K562 (cell line): ENCODE data around the gene C2CD4C. TPM values are rescaled to one million over a fixed set of nuclear protein-coding genes. Genes with fewer than 3 reads are reported as not detected.

Experiments used
- ATAC-seq: fragments of 200-7000 bp; cut with Tn5 transposase; 3 replicates; pipeline ENCODE4 v1.9.1; 2020; ENCODE audit warnings: moderate library complexity
- BruUV-seq: library from RNA; stranded (reverse); fragments of 400-500 nt; replicated peaks from 2 replicates; lab custom pipeline; 2021; lab: Mats Ljungman, UMichigan
- CTCF ChIA-PET: fragments of 300-600 bp; formaldehyde crosslinking; extraction: SDS; loops from one replicate; lab custom pipeline; 2021; ENCODE audit warnings: low intra/inter-chr PET ratio; lab: Yijun Ruan, JAX
- POLR2A ChIA-PET: fragments of 300-600, 350-650 bp; sonication (Branson Sonifier 250); formaldehyde crosslinking; extraction: SDS; loops from one replicate; lab custom pipeline; 2021; ENCODE audit warnings: antibody characterized with exemption, inconsistent platforms; lab: Yijun Ruan, JAX
- DNase-seq, 4 experiments: peaks; one replicate each; pipeline versions ENCODE4 v3.0.0 to v3.0.0-alpha.2; 2011 to 2018; ENCODE audit warnings: low spot score in 3 of 4, mixed read lengths in 3 of 4; ENCODE audit errors: extremely low read depth in 1 of 4
- FAIRE-seq: peaks from 2 replicates; lab custom pipeline; 2011; peaks lifted over from hg19 to GRCh38; lab: Jason Lieb, UNC
- H2AFZ ChIP-seq: 2 replicates; pipeline ENCODE4 v1.6.0; 2011; ENCODE audit warnings: low read depth, low read length, control low read depth, inconsistent platforms
- H3K27ac ChIP-seq: fragments of 200-600 bp; 3 replicates; pipeline ENCODE4 v1.8.0; 2011; ENCODE audit warnings: low read depth, mild to moderate bottlenecking, control low read depth, inconsistent platforms, low read length, moderate library complexity, mixed read lengths; ENCODE audit errors: extremely low read depth
- H3K27me3 ChIP-seq, 2 experiments: fragments of 300-600 bp in 1 of 2; 2 replicates in 1 of 2; 3 replicates in 1 of 2; pipeline versions ENCODE4 v1.6.0 to v1.8.0; 2011; ENCODE audit warnings: inconsistent platforms in 2 of 2, low read length in 2 of 2, mild to moderate bottlenecking in 1 of 2, mixed read lengths in 1 of 2, moderate library complexity in 1 of 2; ENCODE audit not compliant: control insufficient read depth in 2 of 2, insufficient read depth in 2 of 2
- H3K36me3 ChIP-seq: fragments of 300-600 bp; 3 replicates; pipeline ENCODE4 v1.8.0; 2011; ENCODE audit warnings: mild to moderate bottlenecking, low read length, inconsistent platforms; ENCODE audit not compliant: control insufficient read depth, insufficient read depth
- H3K4me1 ChIP-seq, 2 experiments: fragments of 200-600 bp in 1 of 2; replicated peaks in 1 of 2; 2 replicates in 1 of 2; 3 replicates in 1 of 2; pipeline versions ENCODE4 v1.5.1 to v1.8.0; 2011; ENCODE audit warnings: inconsistent platforms in 2 of 2, low read length in 2 of 2, mild to moderate bottlenecking in 1 of 2, mixed read lengths in 1 of 2, moderate library complexity in 1 of 2; ENCODE audit not compliant: control insufficient read depth in 2 of 2, insufficient read depth in 2 of 2
- H3K4me2 ChIP-seq: 2 replicates; pipeline ENCODE4 v1.6.1; 2011; ENCODE audit warnings: low read length, control low read depth, inconsistent platforms, mixed read lengths; ENCODE audit not compliant: insufficient read depth
- H3K4me3 ChIP-seq: fragments of 200-600 bp; sonication (generic), shearing (Covaris generic); 2 replicates; pipeline ENCODE4 v1.5.1; 2016; ENCODE audit warnings: control low read depth, inconsistent platforms
- H3K79me2 ChIP-seq: fragments of 200-600 bp; 3 replicates; pipeline ENCODE4 v1.8.0; 2011; ENCODE audit warnings: low read length, inconsistent platforms; ENCODE audit not compliant: control insufficient read depth, insufficient read depth
- H3K9ac ChIP-seq, 2 experiments: 2 replicates each; pipeline versions ENCODE4 v1.6.0 to v1.6.1; 2011; ENCODE audit warnings: low read depth in 2 of 2, low read length in 2 of 2, control low read depth in 1 of 2, inconsistent platforms in 1 of 2, mild to moderate bottlenecking in 1 of 2, mixed read lengths in 1 of 2; ENCODE audit not compliant: insufficient read depth in 1 of 2
- H3K9me1 ChIP-seq: one replicate; pipeline ENCODE4 v1.6.0; 2011; ENCODE audit warnings: inconsistent platforms, mild to moderate bottlenecking, low read length, moderate library complexity; ENCODE audit not compliant: control insufficient read depth, insufficient read depth
- H3K9me3 ChIP-seq: replicated peaks from 2 replicates; pipeline ENCODE4 v1.5.1; 2011; ENCODE audit warnings: low read depth, low read length, inconsistent platforms; ENCODE audit not compliant: control insufficient read depth, insufficient read depth
- H4K20me1 ChIP-seq: replicated peaks from 2 replicates; pipeline ENCODE4 v1.6.1; 2011; ENCODE audit warnings: low read length, inconsistent platforms, mixed read lengths; ENCODE audit not compliant: control insufficient read depth, insufficient read depth
- CEBPG ChIP-seq, 3 experiments: fragments of 200-800 bp in 1 of 3; sonication (Bioruptor generic) in 1 of 3; sonication (generic) in 1 of 3; formaldehyde crosslinking in 1 of 3; IDR thresholded peaks in 2 of 3; conservative IDR thresholded peaks in 1 of 3; 2 replicates each; pipeline versions ENCODE4 v1.6.1 to v1.8.0; 2016 to 2022; ENCODE audit warnings: missing compliant biosample characterization in 2 of 3, missing genetic modification characterization in 2 of 3, mild to moderate bottlenecking in 1 of 3, missing genetic modification reagents in 1 of 3
- E2F3 ChIP-seq: fragments of 250-450 bp; sonication (Bioruptor Pico); IDR thresholded peaks from 2 replicates; pipeline ENCODE4 v1.4.0; 2020; ENCODE audit warnings: mild to moderate bottlenecking
- HDAC6 ChIP-seq: IDR thresholded peaks from 2 replicates; pipeline ENCODE4 v1.6.1; 2012; ENCODE audit warnings: low read depth, mild to moderate bottlenecking, control low read depth, inconsistent platforms, low read length, moderate library complexity
- HIVEP1 ChIP-seq: fragments of 250-450 bp; sonication (Bioruptor Pico); IDR thresholded peaks from 2 replicates; pipeline ENCODE4 v1.4.0; 2020; ENCODE audit warnings: mild to moderate bottlenecking
- HMG20B ChIP-seq: fragments of 250-450 bp; sonication (Bioruptor Pico); IDR thresholded peaks from 2 replicates; pipeline ENCODE4 v1.5.0; 2021; ENCODE audit warnings: mild to moderate bottlenecking
- KDM2B ChIP-seq: fragments of 250-450 bp; sonication (Bioruptor Pico); IDR thresholded peaks from 2 replicates; pipeline ENCODE4 v1.8.0; 2021; ENCODE audit warnings: mild to moderate bottlenecking, moderate library complexity
- MECOM ChIP-seq: fragments of 250-450 bp; sonication (Bioruptor Pico); IDR thresholded peaks from 2 replicates; pipeline ENCODE4 v1.8.0; 2022; ENCODE audit warnings: inconsistent platforms
- NELFE ChIP-seq: IDR thresholded peaks from 2 replicates; pipeline ENCODE4 v1.6.1; 2011; ENCODE audit warnings: mild to moderate bottlenecking; ENCODE audit not compliant: insufficient read depth, insufficient read length
- PREB ChIP-seq: sonication (generic); formaldehyde crosslinking; IDR thresholded peaks from 2 replicates; pipeline ENCODE4 v1.8.1; 2023; ENCODE audit warnings: mild to moderate bottlenecking, missing genetic modification reagents
- RBM39 ChIP-seq: fragments of 200-400 bp; formaldehyde crosslinking; optimal IDR thresholded peaks from 2 replicates; pipeline ENCODE3; 2018; ENCODE audit warnings: low read depth, low read length
- TRIM24 ChIP-seq, 2 experiments: fragments of 450-650 bp; IDR thresholded peaks; 2 replicates each; pipeline ENCODE4 v1.6.1; 2016
- TSHZ1 ChIP-seq: fragments of 250-450 bp; sonication (Bioruptor Pico); IDR thresholded peaks from 2 replicates; pipeline ENCODE4 v1.4.0; 2020; ENCODE audit warnings: mild to moderate bottlenecking, moderate library complexity
- ZBTB8A ChIP-seq: fragments of 450-650 bp; IDR thresholded peaks from 2 replicates; pipeline ENCODE4 v1.6.1; 2018; ENCODE audit warnings: mild to moderate bottlenecking, moderate library complexity; ENCODE audit not compliant: partially characterized antibody
- WGBS: fragments of 100-300 bp; shearing (Covaris generic); methylation state at CpG from one replicate; pipeline ENCODE4 v1.1.6; 2016; ENCODE audit warnings: low coverage, mixed read lengths; ENCODE audit not compliant: insufficient coverage; ENCODE audit errors: missing lambda C conversion rate; 5-methylcytosine and 5-hydroxymethylcytosine counted together
- in situ Hi-C: fragments of 300-500 bp; cut with MboI; formaldehyde crosslinking; loops from 4 replicates; pipeline ENCODE4 v1.15.0; 2018; ENCODE audit warnings: inconsistent platforms, mixed read lengths
- intact Hi-C: fragments of 100-400 bp; cut with micrococcal nuclease; formaldehyde crosslinking; loops from 2 replicates; pipeline ENCODE4 v1.14.2; 2022
- polyA plus RNA-seq, 8 experiments: library from polyadenylated mRNA; depleted of rRNA in 4 of 8; stranded (reverse) in 5 of 8; unstranded in 3 of 8; fragments of >200 nt; fragmentation: Nextera tagmentation in 2 of 8; fragmentation: Illumina TruSeq in 1 of 8; extraction: Ambion mirVana in 2 of 8; extraction: Trizol in 1 of 8; gene quantifications; 2 replicates each; pipeline versions ENCODE4 v1.2.1 to v1.2.3, GENCODE V29; 2011 to 2014; ENCODE audit warnings: inconsistent platforms in 1 of 8, missing spikeins in 1 of 8
- total RNA-seq, 7 experiments: library from RNA; depleted of rRNA in 6 of 7; stranded (reverse); fragments of >200 nt in 6 of 7; fragmentation: Illumina TruSeq in 2 of 7; extraction: Trizol in 2 of 7; gene quantifications; 2 replicates each; pipeline versions ENCODE4 v1.2.1 to v1.2.3, GENCODE V29; 2011 to 2021; ENCODE audit warnings: low replicate concordance in 1 of 7

C2CD4C gene
- total and polyA plus RNA-seq, 9 of the 15 experiments (the other 6 are each of a cell fraction or from before 2014, with no cell fraction given) = 0.01 to 0.07 TPM; not detected in 7

GRCh38 chr19:453606-454005 is 44.7 kb upstream of the C2CD4C start:
- WGBS = 29% methylated on average over 21 of the region's 22 CpGs
- Histone ChIP-seq H3K79me2 (no peaks in the 10 kb centered on the region), H3K9ac (no peak overlapping the region), H3K4me2 (no peak overlapping the region), H3K27me3 (peaks cover 6 to 50% of the 10 kb centered on the region in 2 experiments; a peak in 4 of 5 replicates), H3K27ac (no peak overlapping the region), H3K9me1 (no peaks in the 10 kb centered on the region), H3K4me3 (no peak overlapping the region), H3K36me3 (no peaks in the 10 kb centered on the region), H3K4me1 (peaks cover 0 to 12% of the 10 kb centered on the region in 2 experiments; a peak in 2 of 5 replicates), H3K9me3 (no peaks in the 10 kb centered on the region), H4K20me1 (no peaks in the 10 kb centered on the region), H2AFZ (no peak overlapping the region)
- ChIA-PET POLR2A (interaction anchor here (0.6 kb wide), 3 partner anchors 17 to 164 kb away, joined by 3 to 4 read pairs (median 3); no protein-coding TSS in a partner anchor), CTCF (no interaction called here)
- in situ Hi-C loops = no loop called here
- ATAC-seq = no peak
- DNase-seq = no peak
- no TSS peak for BruUV-seq
- FAIRE-seq = no peak
- intact Hi-C loops = no loop called here
- no peak for TF ChIP-seq HMG20B (CRISPR knock-in tag)
- no peak for TF ChIP-seq TRIM24 (IDR thresholded peaks at IDR 0.05)
- no peak for TF ChIP-seq KDM2B
- no peak for TF ChIP-seq MECOM
- TF ChIP-seq HDAC6 = no peak
- no peak for TF ChIP-seq RBM39
- no peak for TF ChIP-seq PREB (CRISPR knock-in tag)
- no peak for TF ChIP-seq ZBTB8A
- TF ChIP-seq TSHZ1 = no peak
- TF ChIP-seq CEBPG (CRISPR knock-in tag; IDR thresholded peaks at IDR 0.05) = no peak
- TF ChIP-seq CEBPG (tag; conservative IDR thresholded peaks at IDR 0.05 in 1 of 2, IDR thresholded peaks at IDR 0.05 in 1 of 2) = no peak
- no peak for TF ChIP-seq NELFE
- TF ChIP-seq HIVEP1 (CRISPR knock-in tag) = no peak
- no peak for TF ChIP-seq E2F3
